Psoas muscle (tissue), 8 donors: ENCODE data around the gene PCGF3. TPM values are rescaled to one million over a fixed set of nuclear protein-coding genes. Genes with fewer than 3 reads are reported as not detected.

Source experiments
- ATAC-seq, 4 donors: fragments of 200-7000 bp; cut with Tn5 transposase; one replicate each; pipeline ENCODE4 v1.9.1; 2020; ENCODE audit warnings: moderate library complexity in 3 of 4, mild to moderate bottlenecking in 2 of 4
- DNase-seq, 2 donors: peaks; one replicate each; pipeline ENCODE4 v3.0.0-alpha.2; 2020
- H3K27ac ChIP-seq: fragments of 200-600 bp; one replicate; pipeline ENCODE4 v1.8.0; 2022
- H3K27me3 ChIP-seq, 3 donors: fragments of 200-600 bp in 1 of 3; one replicate each; pipeline versions ENCODE4 v1.6.1 to v1.8.0; 2013 to 2022; ENCODE audit warnings: low read length in 2 of 3, mild to moderate bottlenecking in 2 of 3, moderate library complexity in 1 of 3; ENCODE audit not compliant: insufficient read depth in 3 of 3
- H3K36me3 ChIP-seq, 2 donors: fragments of 200-600 bp in 1 of 2; one replicate each; pipeline versions ENCODE4 v1.6.1 to v1.8.0; 2013 to 2022; ENCODE audit warnings: low read depth in 1 of 2, mild to moderate bottlenecking in 1 of 2, moderate library complexity in 1 of 2; ENCODE audit not compliant: insufficient read depth in 1 of 2
- H3K4me1 ChIP-seq: fragments of 200-600 bp; one replicate; pipeline ENCODE4 v1.8.0; 2022
- H3K4me3 ChIP-seq: fragments of 200-600 bp; one replicate; pipeline ENCODE4 v1.8.0; 2022; ENCODE audit warnings: mild to moderate bottlenecking
- H3K9me3 ChIP-seq: fragments of 200-600 bp; one replicate; pipeline ENCODE4 v1.8.0; 2022
- CTCF ChIP-seq: fragments of 200-600 bp; IDR thresholded peaks from one replicate; pipeline ENCODE4 v1.8.0; 2022; ENCODE audit warnings: antibody characterized with exemption
- WGBS, 3 donors: extraction: QIAGEN DNeasy Blood & Tissue Kit; methylation state at CpG; one replicate each; pipeline versions ENCODE4 v1.1.6 to v1.1.7; 2013; 5-methylcytosine and 5-hydroxymethylcytosine counted together
- intact Hi-C, 2 donors: fragments of 100-400 bp; cut with DNase I; formaldehyde crosslinking; loops; one replicate each; pipeline versions ENCODE4 v1.11.0 to v1.14.2; 2022
- polyA plus RNA-seq, 3 donors: library from polyadenylated mRNA; stranded (reverse); fragments of 200-250 nt; gene quantifications; one replicate each; pipeline ENCODE4 v1.2.3, GENCODE V29; 2013
- total RNA-seq, 4 donors: library from RNA; stranded (reverse); fragmentation: NEBNext Ultra II Directional in 2 of 4; extraction: Animal tissue kit (Norgen Biotek cat#: 25700) in 2 of 4; gene quantifications; one replicate each; pipeline versions ENCODE4 v1.2.1 to v1.2.4, GENCODE V29; 2021 to 2023
- donor health status: healthy with polysubstance abuse.
- donor health status: DM: no; HTN: no; CAD: no; lungs with moderate emphysema.
- donor health status: Bipolar disorder and iron deficiency.
- donor health status: healthy.
- donor health status: DM: yes; HTN: yes; CAD: no.
- donor health status: DM: no; HTN: no; CAD: no.
- donor health status: DM: no; HTN: no; CAD: no.
- donor health status: DM: yes; HTN: yes; CAD: no.

Gene PCGF3
- total and polyA plus RNA-seq, 7 donors = 10.9 to 19.2 (median 15.1) TPM

DNA sequence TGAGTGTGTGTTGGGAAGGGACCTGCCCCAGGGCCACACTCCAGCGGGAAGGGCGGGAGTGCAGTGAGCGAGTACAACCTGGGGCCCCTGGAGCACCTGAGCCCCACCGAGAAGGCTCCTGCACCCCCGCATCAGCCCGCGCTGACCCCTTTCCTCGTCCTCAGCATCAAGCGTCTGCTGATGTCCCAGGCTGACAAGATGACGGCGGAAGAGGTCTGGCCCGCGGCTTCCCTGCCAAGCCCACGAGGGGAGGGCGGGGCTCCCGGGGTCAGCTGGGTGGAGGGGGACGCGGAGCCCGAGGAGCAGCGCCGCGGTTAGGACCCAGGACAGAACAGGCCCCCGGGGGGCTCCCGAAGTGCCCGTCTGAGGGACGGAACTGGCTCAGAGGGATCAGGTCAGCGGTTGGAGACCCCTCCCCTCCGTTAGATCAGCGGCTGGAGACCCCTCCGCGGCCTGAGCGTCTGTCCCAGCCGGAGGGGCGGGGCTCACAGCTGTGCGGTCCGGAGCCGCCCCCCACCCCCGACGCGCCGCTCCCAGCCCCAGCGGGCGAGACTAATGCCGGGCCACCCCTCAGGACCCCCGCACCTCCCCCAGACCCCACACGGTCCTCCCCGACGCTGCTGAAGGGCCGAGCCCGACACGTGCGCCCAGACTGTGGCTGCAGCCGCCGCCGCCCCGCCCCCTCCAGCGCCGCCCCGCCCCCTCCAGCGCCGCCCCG lies 24.5 kb upstream of the PCGF3 start:
- Histone ChIP-seq H3K27ac (no peak overlapping the region), H3K4me1 (peaks cover 32% of the 10 kb centered on the region), H3K9me3 (no peaks in the 10 kb centered on the region), H3K27me3 (peaks cover 0 to 3% (median 0%) of the 10 kb centered on the region in 3 donors), H3K36me3 (no peaks in the 10 kb centered on the region), H3K4me3 (peak overlapping the region; percentile 70)
- DNase-seq = peak; percentile 76 to 79
- no peak for TF ChIP-seq CTCF
- 3 to 20% (median 5%) methylated on average over 32 to 55 of the region's 62 CpGs for WGBS, 3 donors
- ATAC-seq = peak; percentile 25 to 47 (median 40)
- intact Hi-C loops = no loop called here

- Histone ChIP-seq H3K27me3 (peaks cover 0 to 3% (median 0%) of the 10 kb centered on the region in 3 donors), H3K27ac (no peak overlapping the region), H3K9me3 (no peaks in the 10 kb centered on the region), H3K4me3 (no peak overlapping the region), H3K36me3 (no peaks in the 10 kb centered on the region), H3K4me1 (peaks cover 27% of the 10 kb centered on the region)
- peak in 1 of 2 donors; percentile 61 for DNase-seq
- ATAC-seq = peak in 1 of 4 donors; percentile 25
- WGBS, 3 donors = 80 to 93% (median 83%) methylated on average over 38 to 54 of the region's 58 CpGs
- TF ChIP-seq CTCF = no peak
- intact Hi-C loops = no loop called here
These were observed 23.7 kb upstream of the PCGF3 start for GRCh38 chr4:681736-682451.

- peaks cover 28% of the 10 kb centered on the region for H3K4me1 ChIP-seq
- TF ChIP-seq CTCF = no peak
- H3K9me3 ChIP-seq = no peaks in the 10 kb centered on the region
- ATAC-seq (no peak), DNase-seq (no peak)
- intact Hi-C loops = no loop called here
- no peak overlapping the region for H3K4me3 ChIP-seq
- 87 to 93% (median 89%) methylated on average over 23 of the region's 23 CpGs for WGBS, 3 donors
- H3K36me3 ChIP-seq = no peaks in the 10 kb centered on the region
- H3K27ac ChIP-seq = no peak overlapping the region
- peaks cover 0 to 3% (median 0%) of the 10 kb centered on the region in 3 donors for H3K27me3 ChIP-seq
These were observed 23.0 kb upstream of the PCGF3 start for GRCh38 chr4:682490-683172.

DNA sequence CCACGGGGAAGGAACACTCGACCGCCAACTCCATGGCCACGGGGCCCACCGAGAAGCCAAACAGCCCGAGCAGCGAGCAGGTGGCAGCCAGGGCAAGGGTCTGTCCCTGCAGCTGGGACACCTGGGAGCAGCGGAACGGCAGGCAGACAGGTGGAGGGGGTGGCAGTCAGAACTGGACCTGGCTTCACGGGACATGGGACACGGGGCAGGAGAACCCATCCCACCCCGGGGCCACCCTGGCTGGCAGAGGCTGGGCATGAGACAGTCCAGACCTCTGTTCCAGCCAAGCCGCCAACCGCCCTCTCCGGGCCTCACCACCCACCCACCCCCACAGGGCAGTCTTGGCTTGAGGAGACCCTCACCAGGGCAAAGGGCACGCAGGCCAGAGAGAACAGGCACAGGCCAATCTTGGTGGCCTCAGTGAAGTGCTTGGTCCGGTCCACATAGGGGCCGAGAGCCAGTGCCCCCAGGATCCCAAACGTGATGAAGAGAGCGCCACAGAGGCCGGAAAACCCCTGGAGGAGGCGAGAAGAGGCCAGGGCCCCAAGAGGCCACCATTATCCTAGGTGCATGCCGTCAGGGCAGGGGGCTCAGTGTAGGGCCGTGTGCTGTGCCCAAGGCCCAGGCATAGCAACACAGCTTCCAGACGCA lies 22.3 kb upstream of the PCGF3 start:
- ATAC-seq = no peak

More for the DNA sequence above, 22.3 kb upstream of the PCGF3 start:
- Histone ChIP-seq H3K27me3 (peaks cover 0 to 3% (median 0%) of the 10 kb centered on the region in 3 donors), H3K27ac (no peak overlapping the region), H3K36me3 (no peaks in the 10 kb centered on the region), H3K9me3 (no peaks in the 10 kb centered on the region), H3K4me3 (no peak overlapping the region), H3K4me1 (peaks cover 26% of the 10 kb centered on the region)
- no peak for DNase-seq
- intact Hi-C loops = no loop called here
- WGBS, 3 donors = 65 to 78% (median 70%) methylated on average over 21 to 25 of the region's 25 CpGs
- TF ChIP-seq CTCF = no peak
